ENCODE results near the gene TBX5. TPM values are rescaled to one million over a fixed set of nuclear protein-coding genes. Genes with fewer than 3 reads are reported as not detected.
"Not testable (repeated sequence)": the region's sequence is repeated elsewhere in the genome, so short reads cannot be mapped to it uniquely, and the experiment has no call there.

TBX5 gene
- total RNA-seq, 1 experiment from 2014 or later: not detected

DNA sequence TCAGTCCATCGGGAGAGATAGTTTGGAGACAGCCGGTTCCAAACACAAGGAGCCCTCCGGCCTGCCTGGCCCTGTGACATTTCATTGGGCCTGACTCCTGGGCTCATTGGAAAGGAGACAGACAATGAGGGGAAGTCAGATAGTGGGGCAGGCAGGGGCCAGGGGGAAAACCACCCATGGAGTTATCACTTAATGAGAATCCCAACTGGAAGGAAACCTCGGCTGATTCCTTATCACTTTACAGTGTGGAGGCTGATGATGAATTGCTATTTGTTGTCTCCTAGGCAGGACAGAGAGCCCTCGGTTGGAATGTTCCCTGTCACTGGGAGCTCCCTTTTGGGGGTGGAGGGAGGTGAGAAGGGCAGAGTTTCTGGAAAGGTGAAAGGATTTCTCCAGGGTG, 44.4 kb downstream of the TBX5 start:
- no peak overlapping the region for H3K27ac ChIP-seq
- no peaks in the 10 kb centered on the region for H3K9me3 ChIP-seq (replicated peaks)
- no peak overlapping the region for H3K4me3 ChIP-seq
- no peaks in the 10 kb centered on the region for H3K36me3 ChIP-seq
- H3K27me3 ChIP-seq (replicated peaks): no peaks in the 10 kb centered on the region
- H3K4me1 ChIP-seq (replicated peaks): no peaks in the 10 kb centered on the region
- DNase-seq (ENCODE audit: low read depth in 1 of 2, low spot score in 2 of 2): no peak

DNA sequence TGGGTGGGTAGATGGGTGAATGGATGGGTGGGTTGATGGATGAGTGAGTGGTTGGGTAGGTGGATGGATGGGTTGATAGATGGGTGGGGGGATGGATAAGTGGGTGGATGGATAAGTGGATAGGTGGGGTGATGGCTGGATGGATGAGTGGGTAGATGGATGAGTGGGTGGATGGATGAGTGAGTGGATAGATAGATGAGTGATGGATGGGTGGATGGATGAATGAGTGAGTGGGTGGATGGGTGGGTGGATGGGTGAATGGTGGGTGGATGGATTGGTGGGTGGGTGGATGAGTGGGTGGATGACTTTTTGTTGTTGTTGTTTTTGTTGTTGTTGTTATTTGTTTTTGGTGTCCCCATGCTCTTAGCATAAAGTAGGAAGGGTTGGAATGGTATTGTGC, 45.5 kb downstream of the TBX5 start:
- Histone ChIP-seq H3K27me3 (replicated peaks) (no peaks in the 10 kb centered on the region), H3K4me3 (no peak overlapping the region), H3K27ac (no peak overlapping the region), H3K4me1 (replicated peaks) (no peaks in the 10 kb centered on the region), H3K9me3 (replicated peaks) (no peaks in the 10 kb centered on the region), H3K36me3 (no peaks in the 10 kb centered on the region)
- DNase-seq (ENCODE audit: low read depth in 1 of 2, low spot score in 2 of 2): no peak

DNA sequence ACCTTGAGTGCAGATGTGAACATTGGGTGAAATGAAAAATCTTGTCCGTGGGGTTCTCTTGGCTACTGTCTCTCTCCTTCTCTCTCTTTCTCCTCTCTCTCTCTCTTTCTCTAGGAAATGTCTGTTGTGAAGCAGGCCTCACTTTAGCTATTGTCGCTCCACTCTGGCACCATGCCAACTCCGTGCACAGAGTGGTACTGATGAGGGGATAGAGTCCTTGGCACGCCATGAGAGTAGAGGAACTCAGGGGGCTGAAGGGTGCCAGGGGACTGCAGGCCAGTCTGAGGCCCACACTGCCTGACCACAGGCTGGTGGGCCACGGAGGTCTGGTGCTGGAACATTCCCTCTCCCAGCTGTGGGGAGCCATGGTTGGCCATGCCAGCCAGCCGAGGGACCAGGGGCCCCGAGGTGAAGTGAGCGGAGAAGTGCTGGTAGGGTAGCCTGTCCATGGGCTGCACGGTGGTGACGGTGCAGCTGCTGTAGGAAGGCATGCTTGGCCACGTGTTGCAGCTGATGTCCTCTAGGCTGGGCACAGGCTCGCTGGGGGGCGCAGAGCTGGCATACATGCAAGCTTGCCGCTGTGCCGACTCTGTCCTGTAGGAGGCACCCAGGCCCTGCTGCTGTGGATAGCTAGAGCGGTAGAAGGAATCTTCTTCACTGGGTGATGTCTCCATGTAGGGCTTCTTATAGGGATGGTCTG, 50.4 kb downstream of the TBX5 start:
- no peak for DNase-seq (ENCODE audit: low read depth in 1 of 2, low spot score in 2 of 2)
- no peak overlapping the region for H3K27ac ChIP-seq
- no peaks in the 10 kb centered on the region for H3K4me1 ChIP-seq (replicated peaks)
- no peaks in the 10 kb centered on the region for H3K27me3 ChIP-seq (replicated peaks)
- H3K36me3 ChIP-seq: no peaks in the 10 kb centered on the region
- no peaks in the 10 kb centered on the region for H3K9me3 ChIP-seq (replicated peaks)
- no peak overlapping the region for H3K4me3 ChIP-seq

DNA sequence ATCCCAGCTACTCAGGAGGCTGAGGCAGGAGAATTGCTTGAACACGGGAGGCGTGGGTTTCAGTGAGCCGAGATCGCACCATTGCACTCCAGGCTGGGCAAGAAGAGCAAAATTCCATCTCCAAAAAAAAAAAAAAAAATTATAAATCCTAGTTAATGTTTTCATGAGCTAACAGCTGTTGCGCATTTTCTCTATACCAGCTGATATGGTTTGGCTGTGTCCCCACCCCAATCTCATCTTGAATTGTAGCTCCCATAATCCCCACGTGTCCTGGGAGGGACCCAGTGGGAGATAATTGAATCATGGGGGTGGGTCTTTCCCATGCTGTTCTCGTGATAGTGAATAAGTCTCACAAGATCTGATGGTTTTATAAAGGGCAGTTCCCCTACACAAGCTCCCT, 56.7 kb downstream of the TBX5 start:
- not testable (repeated sequence) for H3K36me3 ChIP-seq; H3K27ac ChIP-seq; DNase-seq (ENCODE audit: low read depth in 1 of 2, low spot score in 2 of 2); H3K9me3 ChIP-seq (replicated peaks); H3K4me1 ChIP-seq (replicated peaks); H3K4me3 ChIP-seq; H3K27me3 ChIP-seq (replicated peaks)

DNA sequence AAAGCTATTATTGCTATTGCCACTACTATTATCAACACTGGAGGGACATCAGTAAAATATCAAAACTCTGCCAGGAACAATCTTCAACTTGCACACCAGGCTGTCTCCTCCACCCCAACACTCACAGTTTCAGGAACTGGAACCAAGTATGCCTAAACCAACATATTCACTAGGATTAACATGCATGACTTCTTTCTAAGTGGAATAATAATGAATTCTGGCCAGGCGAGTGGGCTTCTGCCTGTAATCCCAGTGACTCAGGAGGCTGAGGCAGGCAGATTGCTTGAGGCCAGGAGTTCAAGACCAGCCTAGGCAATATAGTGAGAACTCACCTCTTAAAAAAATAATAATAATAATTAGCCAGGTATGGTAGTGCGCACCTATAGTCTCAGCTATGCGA, 58.1 kb downstream of the TBX5 start:
- H3K27ac ChIP-seq: no peak overlapping the region
- no peaks in the 10 kb centered on the region for H3K27me3 ChIP-seq (replicated peaks)
- H3K4me3 ChIP-seq: no peak overlapping the region
- DNase-seq (ENCODE audit: low read depth in 1 of 2, low spot score in 2 of 2): no peak
- no peaks in the 10 kb centered on the region for H3K9me3 ChIP-seq (replicated peaks)
- H3K36me3 ChIP-seq: no peaks in the 10 kb centered on the region
- no peaks in the 10 kb centered on the region for H3K4me1 ChIP-seq (replicated peaks)

DNA sequence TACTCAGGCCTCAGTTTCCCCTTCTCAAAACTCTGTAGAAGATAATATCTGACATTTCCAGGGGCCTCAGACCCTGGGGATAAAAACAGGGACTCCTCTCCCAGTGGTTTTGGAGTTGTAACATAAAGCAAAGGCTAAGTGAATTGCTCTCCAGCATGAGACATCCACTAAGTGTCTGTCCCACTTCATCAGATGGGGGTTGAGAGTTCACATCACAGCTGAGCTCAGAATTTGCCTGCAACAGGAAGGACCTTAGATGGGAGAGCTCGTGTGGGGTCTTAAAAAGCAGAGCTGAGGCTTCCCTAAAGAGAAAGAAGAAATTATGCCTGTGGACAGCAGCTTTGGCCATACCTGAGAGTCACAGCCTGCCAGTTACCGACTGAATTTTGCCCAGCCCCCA, 61.1 kb downstream of the TBX5 start:
- DNase-seq (ENCODE audit: low read depth in 1 of 2, low spot score in 2 of 2): no peak
- no peaks in the 10 kb centered on the region for H3K36me3 ChIP-seq
- no peak overlapping the region for H3K27ac ChIP-seq
- H3K27me3 ChIP-seq (replicated peaks): no peaks in the 10 kb centered on the region
- no peaks in the 10 kb centered on the region for H3K4me1 ChIP-seq (replicated peaks)
- no peaks in the 10 kb centered on the region for H3K9me3 ChIP-seq (replicated peaks)
- H3K4me3 ChIP-seq: no peak overlapping the region

DNA sequence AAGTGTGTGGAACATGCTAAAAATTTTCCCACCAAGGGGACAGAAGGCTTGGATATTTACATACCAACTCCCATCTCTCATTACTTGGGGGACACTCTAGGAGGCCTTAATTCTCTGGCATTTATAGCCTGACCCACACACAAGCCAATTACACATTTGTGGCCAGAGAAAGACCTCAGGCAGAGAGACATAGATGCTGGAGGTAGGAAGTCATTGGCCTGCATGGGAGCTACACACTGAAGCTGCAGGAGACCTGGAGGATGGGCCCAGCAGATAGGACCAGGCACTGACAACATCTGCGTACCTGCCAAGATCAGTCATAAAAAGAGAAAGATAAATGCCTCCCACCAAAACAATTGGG, 61.7 kb downstream of the TBX5 start:
- Histone ChIP-seq H3K27me3 (replicated peaks) (no peaks in the 10 kb centered on the region), H3K4me3 (no peak overlapping the region), H3K27ac (no peak overlapping the region), H3K9me3 (replicated peaks) (no peaks in the 10 kb centered on the region), H3K36me3 (no peaks in the 10 kb centered on the region), H3K4me1 (replicated peaks) (no peaks in the 10 kb centered on the region)
- no peak for DNase-seq (ENCODE audit: low read depth in 1 of 2, low spot score in 2 of 2)

DNA sequence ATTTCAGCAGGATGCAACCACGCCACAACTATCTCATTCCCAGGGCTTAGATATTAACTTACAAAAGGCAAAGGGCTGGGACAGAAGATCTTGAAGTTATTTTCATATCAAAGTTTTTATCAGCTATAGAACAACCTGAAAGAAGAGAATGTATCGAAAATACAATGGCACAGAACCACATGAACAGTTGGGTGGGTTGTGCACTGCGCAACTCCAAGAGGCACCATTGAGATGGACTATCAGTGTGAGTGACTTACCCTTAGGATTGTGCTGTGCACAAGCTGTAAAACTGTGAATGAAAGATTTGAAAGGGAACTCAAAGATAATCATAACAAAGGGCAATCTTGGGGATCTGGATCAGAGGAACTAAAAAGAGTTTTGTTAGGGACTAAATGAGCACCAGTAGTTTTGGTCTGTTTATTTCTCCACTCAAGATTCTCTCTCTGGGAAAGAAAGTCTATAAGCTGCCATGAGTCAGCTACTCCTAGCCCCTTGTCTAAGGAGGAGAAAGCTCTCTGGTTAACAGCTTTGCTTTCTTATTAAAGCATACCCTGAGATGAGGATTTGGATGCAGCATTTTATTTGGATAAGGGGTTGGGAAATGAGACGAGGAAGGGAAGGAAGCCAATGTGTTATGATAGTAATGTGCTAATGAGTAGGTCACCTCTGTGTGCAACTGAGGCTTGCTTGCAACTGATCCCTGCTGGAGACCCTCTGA, 62.2 kb downstream of the TBX5 start:
- Histone ChIP-seq H3K36me3 (no peaks in the 10 kb centered on the region), H3K9me3 (replicated peaks) (no peaks in the 10 kb centered on the region), H3K27ac (no peak overlapping the region), H3K27me3 (replicated peaks) (no peaks in the 10 kb centered on the region), H3K4me1 (replicated peaks) (no peaks in the 10 kb centered on the region), H3K4me3 (no peak overlapping the region)
- DNase-seq (ENCODE audit: low read depth in 1 of 2, low spot score in 2 of 2): no peak

DNA sequence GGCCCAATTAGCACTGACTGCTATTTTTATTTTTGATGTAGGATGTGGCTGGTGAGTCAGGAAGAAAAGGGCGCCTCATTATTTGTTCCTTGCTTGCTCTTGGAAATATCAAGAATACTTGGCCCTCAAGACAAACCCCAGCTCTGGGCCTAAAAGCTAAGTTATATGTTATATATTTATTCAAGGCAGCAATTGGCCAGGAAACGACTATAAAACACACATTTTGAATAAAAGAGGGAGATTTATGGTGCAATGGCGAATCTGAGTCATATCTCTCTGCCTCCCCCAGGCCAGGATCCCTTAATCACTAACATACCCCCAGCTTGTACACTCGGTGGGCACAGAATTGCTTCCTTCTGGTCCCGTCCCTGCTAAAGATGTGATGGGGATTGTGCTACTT, 63.3 kb downstream of the TBX5 start:
- DNase-seq (ENCODE audit: low read depth in 1 of 2, low spot score in 2 of 2): no peak
- Histone ChIP-seq H3K36me3 (no peaks in the 10 kb centered on the region), H3K9me3 (replicated peaks) (no peaks in the 10 kb centered on the region), H3K27me3 (replicated peaks) (no peaks in the 10 kb centered on the region), H3K27ac (no peak overlapping the region), H3K4me3 (no peak overlapping the region), H3K4me1 (replicated peaks) (no peaks in the 10 kb centered on the region)

DNA sequence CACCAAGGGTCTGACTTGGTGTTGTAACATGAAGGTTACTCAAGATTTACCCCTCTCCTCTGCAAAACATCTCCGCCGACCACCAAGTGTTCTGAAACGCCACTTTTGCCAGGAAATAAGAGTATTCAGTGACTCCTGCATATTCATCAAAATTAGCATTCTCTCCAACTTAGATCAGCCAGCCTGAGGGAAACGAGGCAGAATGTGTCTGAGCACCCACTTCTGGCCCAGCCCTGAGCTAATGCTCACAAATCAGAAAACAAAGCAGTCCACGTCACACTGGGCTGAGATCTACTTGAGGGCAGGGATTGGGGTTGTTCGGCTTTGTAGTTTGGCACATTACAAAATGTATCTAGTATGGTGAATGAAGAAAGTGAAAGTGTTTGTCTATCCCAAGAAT, 64.3 kb downstream of the TBX5 start:
- no peak overlapping the region for H3K27ac ChIP-seq
- no peak for DNase-seq (ENCODE audit: low read depth in 1 of 2, low spot score in 2 of 2)
- no peaks in the 10 kb centered on the region for H3K36me3 ChIP-seq
- H3K4me3 ChIP-seq: no peak overlapping the region
- no peaks in the 10 kb centered on the region for H3K4me1 ChIP-seq (replicated peaks)
- H3K27me3 ChIP-seq (replicated peaks): no peaks in the 10 kb centered on the region
- no peaks in the 10 kb centered on the region for H3K9me3 ChIP-seq (replicated peaks)

DNA sequence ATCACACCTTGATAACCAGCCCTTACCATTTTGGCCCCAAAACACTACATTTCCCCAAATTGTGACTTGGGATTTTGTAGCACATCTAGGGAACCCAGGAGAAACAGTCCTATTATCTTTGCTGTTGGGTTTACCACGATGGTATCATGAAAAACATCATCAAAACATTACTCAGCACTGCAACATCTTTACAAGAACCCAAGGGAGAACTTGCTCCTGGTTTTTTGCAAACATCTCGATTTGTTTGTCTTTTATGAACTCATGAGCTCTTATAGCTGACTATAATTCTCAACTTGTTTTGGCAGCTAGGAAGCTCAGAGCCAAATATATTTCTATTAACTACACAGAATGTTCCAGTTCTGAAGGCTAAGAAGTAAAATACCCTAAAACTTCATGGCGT, 65.7 kb downstream of the TBX5 start:
- DNase-seq (ENCODE audit: low read depth in 1 of 2, low spot score in 2 of 2): no peak
- H3K27ac ChIP-seq: no peak overlapping the region
- no peak overlapping the region for H3K4me3 ChIP-seq
- H3K36me3 ChIP-seq: no peaks in the 10 kb centered on the region
- H3K4me1 ChIP-seq (replicated peaks): no peaks in the 10 kb centered on the region
- no peaks in the 10 kb centered on the region for H3K9me3 ChIP-seq (replicated peaks)
- H3K27me3 ChIP-seq (replicated peaks): no peaks in the 10 kb centered on the region

DNA sequence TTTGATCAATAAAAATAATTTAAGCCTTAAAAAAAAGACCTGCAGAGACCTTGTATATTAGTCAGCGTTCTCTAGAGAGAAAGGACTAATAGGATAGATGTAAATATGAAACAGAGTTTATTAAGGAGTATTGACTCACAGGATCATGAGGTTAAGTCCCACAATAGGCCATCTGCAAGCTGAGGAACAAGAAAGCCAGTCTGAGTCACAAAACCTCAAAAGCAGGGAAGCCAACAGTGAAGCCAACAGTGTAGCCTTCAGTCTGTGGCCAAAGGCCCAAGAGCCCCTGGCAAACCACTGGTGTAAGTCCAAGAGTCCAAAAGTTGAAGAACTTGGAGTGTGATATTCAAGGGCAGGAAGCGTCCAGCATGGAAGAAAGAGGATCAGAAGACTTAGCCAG, 66.3 kb downstream of the TBX5 start:
- Histone ChIP-seq H3K27ac (no peak overlapping the region), H3K27me3 (replicated peaks) (no peaks in the 10 kb centered on the region)
- no peak for DNase-seq (ENCODE audit: low read depth in 1 of 2, low spot score in 2 of 2)

DNA sequence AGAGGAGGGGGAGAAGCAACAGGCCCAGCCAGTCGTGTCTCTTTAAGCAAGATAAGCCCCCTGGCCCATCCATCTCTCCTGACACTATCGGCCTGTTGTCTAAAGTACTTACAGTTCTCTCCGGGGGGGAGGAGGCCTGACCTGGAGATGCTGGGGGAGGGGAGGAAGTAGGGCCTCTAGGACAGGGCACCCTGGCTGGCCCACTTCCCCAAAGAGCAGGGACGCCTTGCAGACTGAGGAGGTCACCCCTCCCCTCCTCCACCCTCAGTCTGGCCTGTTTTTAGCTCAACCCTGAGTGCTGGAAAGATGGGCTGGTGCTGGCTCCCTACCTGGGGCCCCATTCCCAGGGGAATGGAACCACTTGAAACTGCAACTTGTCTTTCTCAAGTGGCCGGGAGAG, 70.3 kb downstream of the TBX5 start:
- Histone ChIP-seq H3K27ac (no peak overlapping the region), H3K27me3 (replicated peaks) (no peaks in the 10 kb centered on the region), H3K9me3 (replicated peaks) (no peaks in the 10 kb centered on the region), H3K36me3 (no peaks in the 10 kb centered on the region), H3K4me1 (replicated peaks) (no peaks in the 10 kb centered on the region), H3K4me3 (no peak overlapping the region)
- no peak for DNase-seq (ENCODE audit: low read depth in 1 of 2, low spot score in 2 of 2)

More for the DNA sequence above, 66.3 kb downstream of the TBX5 start:
- no peaks in the 10 kb centered on the region for H3K9me3 ChIP-seq (replicated peaks)
- no peaks in the 10 kb centered on the region for H3K36me3 ChIP-seq
- H3K4me1 ChIP-seq (replicated peaks): no peaks in the 10 kb centered on the region
- no peak overlapping the region for H3K4me3 ChIP-seq

DNA sequence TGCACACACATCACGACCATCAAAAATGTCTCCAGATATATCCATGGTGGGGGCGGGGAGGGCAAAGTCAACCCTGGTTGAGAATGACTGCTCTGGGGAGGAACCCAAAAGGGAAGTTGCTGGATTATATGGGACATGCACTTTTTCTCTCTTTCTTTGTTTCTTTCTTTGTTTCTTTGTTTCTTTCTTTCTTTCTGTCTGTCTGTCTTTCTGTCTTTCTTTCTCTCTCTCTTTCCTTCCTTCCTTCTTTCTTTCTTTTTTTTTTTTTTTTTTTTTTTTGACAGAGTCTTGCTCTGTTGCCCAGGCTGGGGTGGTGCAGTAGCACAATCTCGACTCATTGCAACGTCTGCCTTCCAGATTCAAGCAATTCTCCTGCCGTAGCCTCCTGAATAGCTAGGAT, 71.5 kb downstream of the TBX5 start:
- DNase-seq (ENCODE audit: low read depth in 1 of 2, low spot score in 2 of 2): no peak
- no peak overlapping the region for H3K27ac ChIP-seq
- H3K4me3 ChIP-seq: no peak overlapping the region
- no peaks in the 10 kb centered on the region for H3K27me3 ChIP-seq (replicated peaks)
- no peaks in the 10 kb centered on the region for H3K9me3 ChIP-seq (replicated peaks)
- no peaks in the 10 kb centered on the region for H3K36me3 ChIP-seq
- no peaks in the 10 kb centered on the region for H3K4me1 ChIP-seq (replicated peaks)

DNA sequence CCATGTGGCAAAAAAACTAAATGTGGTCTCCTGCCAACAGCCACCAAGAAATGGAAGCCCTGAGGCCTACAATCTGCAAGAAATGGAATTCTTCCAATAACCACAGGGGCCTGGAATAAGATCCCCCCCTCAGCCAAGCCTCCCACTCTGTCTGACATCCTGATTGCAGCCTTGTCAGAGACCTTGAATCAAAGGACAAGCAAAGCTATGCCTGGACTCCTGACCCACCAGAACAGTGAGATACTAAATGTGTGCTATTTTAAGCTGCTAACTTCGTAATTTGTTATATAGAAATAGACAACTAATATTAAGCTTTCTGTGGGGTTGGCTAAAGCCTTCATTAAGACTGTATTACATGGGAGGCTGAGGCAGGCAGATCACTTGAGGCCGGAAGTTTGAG, 77.7 kb downstream of the TBX5 start:
- Histone ChIP-seq H3K9me3 (replicated peaks) (no peaks in the 10 kb centered on the region), H3K4me1 (replicated peaks) (no peaks in the 10 kb centered on the region), H3K4me3 (no peak overlapping the region), H3K27ac (no peak overlapping the region), H3K27me3 (replicated peaks) (no peaks in the 10 kb centered on the region), H3K36me3 (no peaks in the 10 kb centered on the region)
- DNase-seq (ENCODE audit: low read depth in 1 of 2, low spot score in 2 of 2): no peak
